Measurements from ENCODE around the gene TMBIM4.

DNA sequence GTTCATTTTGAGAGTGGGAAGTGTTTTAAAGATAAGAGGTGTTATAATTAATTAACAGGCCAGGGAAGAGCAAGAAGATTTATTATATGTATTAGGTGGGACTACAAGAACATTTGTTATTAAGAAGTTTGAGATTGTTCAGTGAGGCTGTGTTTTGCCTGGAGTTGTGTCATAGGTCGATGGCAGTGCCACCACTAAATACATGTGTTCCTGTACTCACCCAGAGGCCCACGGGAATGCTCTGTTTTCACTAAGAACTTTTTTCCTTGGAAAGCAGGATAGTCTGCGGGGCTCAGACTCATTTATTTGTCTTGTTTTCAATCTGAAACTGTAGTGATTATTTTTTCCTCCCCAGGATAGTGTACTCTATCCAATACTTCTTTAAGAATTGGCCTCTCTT lies 29.3 kb upstream of the TMBIM4 start:
- TF ChIP-seq JUND (IDR thresholded peaks at IDR 0.05; ENCODE audit: low read depth, low read length): no peak
- no peak for TF ChIP-seq POLR2A (IDR thresholded peaks at IDR 0.05; ENCODE audit: low read depth, low read length)
- no peak for TF ChIP-seq TCF7 (IDR thresholded peaks at IDR 0.05; ENCODE audit: borderline replicate concordance)
- no peak for TF ChIP-seq ATF7 (IDR thresholded peaks at IDR 0.05; ENCODE audit: low read depth)
- TF ChIP-seq, protein P1, sequence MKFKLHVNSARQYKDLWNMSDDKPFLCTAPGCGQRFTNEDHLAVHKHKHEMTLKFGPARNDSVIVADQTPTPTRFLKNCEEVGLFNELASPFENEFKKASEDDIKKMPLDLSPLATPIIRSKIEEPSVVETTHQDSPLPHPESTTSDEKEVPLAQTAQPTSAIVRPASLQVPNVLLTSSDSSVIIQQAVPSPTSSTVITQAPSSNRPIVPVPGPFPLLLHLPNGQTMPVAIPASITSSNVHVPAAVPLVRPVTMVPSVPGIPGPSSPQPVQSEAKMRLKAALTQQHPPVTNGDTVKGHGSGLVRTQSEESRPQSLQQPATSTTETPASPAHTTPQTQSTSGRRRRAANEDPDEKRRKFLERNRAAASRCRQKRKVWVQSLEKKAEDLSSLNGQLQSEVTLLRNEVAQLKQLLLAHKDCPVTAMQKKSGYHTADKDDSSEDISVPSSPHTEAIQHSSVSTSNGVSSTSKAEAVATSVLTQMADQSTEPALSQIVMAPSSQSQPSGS (IDR thresholded peaks at IDR 0.05; ENCODE audit: low read length): no peak
- TF ChIP-seq NRF1 (conservative IDR thresholded peaks at IDR 0.05; ENCODE audit: low read depth, low read length): no peak

Measured in GM12878 (cell line).